ENCODE results near the gene TRPC1.
A peak's percentile ranks its signal among the peaks of the same experiment; 100 is the strongest.

Gene TRPC1

GRCh38 chr3:142828703-142829305, 105.0 kb downstream of the TRPC1 start:
- TF ChIP-seq, protein P1, sequence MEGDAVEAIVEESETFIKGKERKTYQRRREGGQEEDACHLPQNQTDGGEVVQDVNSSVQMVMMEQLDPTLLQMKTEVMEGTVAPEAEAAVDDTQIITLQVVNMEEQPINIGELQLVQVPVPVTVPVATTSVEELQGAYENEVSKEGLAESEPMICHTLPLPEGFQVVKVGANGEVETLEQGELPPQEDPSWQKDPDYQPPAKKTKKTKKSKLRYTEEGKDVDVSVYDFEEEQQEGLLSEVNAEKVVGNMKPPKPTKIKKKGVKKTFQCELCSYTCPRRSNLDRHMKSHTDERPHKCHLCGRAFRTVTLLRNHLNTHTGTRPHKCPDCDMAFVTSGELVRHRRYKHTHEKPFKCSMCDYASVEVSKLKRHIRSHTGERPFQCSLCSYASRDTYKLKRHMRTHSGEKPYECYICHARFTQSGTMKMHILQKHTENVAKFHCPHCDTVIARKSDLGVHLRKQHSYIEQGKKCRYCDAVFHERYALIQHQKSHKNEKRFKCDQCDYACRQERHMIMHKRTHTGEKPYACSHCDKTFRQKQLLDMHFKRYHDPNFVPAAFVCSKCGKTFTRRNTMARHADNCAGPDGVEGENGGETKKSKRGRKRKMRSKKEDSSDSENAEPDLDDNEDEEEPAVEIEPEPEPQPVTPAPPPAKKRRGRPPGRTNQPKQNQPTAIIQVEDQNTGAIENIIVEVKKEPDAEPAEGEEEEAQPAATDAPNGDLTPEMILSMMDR (conservative IDR thresholded peaks at IDR 0.05; ENCODE audit: low read length) = peak; percentile 99
- no peak overlapping the region for H3K4me3 ChIP-seq (ENCODE audit: low read length)

DNA sequence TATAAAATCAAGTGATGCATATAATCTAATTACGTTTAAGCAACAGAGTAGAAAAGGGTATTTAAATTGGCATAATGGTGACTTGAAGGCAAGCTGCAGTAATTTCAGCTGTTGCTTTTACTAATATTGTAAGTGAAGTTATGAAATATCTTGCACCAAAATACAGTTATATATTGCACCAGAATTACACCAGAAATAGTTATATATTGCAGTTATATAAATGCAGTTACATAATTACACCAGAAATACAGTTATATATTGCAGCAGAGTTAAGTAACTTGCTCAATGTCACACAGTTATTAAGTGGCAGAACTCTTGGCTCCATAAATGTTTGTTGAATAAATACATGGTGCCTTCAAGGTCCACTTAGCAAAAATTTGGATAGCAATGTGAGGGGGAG, 113.7 kb downstream of the TRPC1 start:
- no peak overlapping the region for H3K4me3 ChIP-seq (ENCODE audit: low read length)
- DNase-seq (ENCODE audit: low read depth) = no peak
- TF ChIP-seq, protein P1 (conservative IDR thresholded peaks at IDR 0.05; ENCODE audit: low read length) = no peak

More at GRCh38 chr3:142828703-142829305, 105.0 kb downstream of the TRPC1 start:
- DNase-seq (ENCODE audit: low read depth) = peak; percentile 77

DNA sequence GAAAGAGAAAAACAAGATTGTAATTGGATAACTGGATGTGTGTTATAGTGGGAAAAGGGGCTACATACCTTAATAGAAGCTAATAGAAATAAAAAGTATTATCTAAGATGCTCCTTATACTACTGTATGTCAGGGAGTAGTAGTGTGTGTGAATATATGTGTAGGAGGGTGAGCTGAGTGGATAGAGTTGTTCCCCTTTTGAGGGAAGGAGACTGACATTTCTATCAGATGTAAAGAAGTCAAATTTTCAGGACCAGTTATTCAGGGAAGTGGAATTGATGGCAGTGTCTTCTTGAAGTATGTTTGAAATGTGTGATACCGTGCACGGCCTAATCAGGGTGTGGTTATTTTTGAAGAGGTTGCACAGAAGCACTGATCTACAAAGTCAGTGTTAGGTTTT, 116.0 kb downstream of the TRPC1 start:
- no peak for DNase-seq (ENCODE audit: low read depth)
- no peak overlapping the region for H3K4me3 ChIP-seq (ENCODE audit: low read length)
- TF ChIP-seq, protein P1 (conservative IDR thresholded peaks at IDR 0.05; ENCODE audit: low read length) = no peak

DNA sequence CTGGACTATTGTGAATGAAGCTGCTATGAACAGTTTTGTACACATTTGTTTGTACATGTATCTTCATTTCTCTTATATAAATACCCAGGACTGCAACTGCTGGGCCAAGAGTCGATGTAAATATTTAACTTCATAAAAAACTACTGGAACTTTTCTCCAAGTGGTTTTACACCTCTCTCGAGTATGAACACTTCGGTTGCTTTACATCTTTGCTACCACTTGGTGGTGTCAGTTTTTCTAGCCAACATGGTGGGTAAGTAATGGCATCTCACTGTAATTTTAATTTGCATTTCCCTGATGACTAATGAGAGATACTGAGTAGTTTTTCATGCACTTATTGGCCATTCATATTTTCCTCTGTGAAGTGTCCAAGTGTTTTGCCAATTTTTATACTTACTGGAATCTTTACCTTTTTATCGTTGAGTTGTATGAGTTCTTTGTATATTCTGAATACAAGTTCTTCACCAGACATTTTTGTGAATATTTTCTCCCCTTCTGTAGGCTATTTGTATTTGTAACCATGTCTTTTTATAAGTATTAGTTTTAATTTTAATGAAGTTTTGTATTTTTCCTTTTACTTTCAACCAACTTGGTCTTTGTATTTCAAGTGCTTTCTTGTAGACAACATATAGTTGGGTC, 120.6 kb downstream of the TRPC1 start:
- TF ChIP-seq, protein P1 (conservative IDR thresholded peaks at IDR 0.05; ENCODE audit: low read length) = peak; percentile 62
- peak; percentile 42 for DNase-seq (ENCODE audit: low read depth)
- H3K4me3 ChIP-seq (ENCODE audit: low read length) = no peak overlapping the region

DNA sequence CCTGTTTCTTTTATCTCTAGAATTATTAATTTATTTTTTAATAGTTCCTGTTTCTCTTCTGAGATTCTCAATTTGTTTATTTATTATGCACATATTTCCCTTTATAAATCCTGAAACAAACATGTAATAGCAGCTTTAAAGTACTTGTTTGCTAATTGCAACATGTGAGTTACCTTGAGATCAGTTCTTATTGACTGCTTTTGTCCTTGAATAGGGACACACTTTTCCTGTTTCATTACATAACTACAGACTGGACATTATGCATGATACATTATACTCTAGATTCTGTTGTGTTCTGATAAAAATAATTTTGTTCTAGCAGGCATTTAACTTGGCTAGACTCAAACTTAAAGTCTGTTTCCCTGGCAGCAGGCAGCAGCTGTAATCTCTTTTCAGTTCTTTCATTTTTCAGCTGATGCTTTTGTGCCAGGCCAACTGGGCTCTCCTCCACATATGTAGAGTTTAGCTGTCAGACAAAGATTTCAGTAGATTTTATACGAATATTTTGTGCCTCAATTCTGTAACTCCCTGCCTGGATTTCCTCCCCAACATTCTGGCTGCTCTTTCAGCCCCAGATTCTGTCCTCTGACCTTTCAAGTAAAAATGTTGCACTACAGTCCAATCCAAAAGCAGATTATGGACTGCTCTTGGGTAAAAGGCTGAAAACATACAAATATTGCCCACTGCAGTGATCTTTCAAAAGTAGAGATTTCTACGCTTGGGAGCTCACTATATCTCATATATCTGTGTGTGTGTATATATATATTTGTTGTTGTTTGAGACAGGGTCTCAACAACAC, 123.1 kb downstream of the TRPC1 start:
- DNase-seq (ENCODE audit: low read depth) = no peak
- TF ChIP-seq, protein P1 (conservative IDR thresholded peaks at IDR 0.05; ENCODE audit: low read length) = no peak
- H3K4me3 ChIP-seq (ENCODE audit: low read length) = no peak overlapping the region

GRCh38 chr3:142849148-142849547, 125.3 kb downstream of the TRPC1 start:
- TF ChIP-seq, protein P1 (conservative IDR thresholded peaks at IDR 0.05; ENCODE audit: low read length) = no peak
- H3K4me3 ChIP-seq (ENCODE audit: low read length) = no peak overlapping the region
- DNase-seq (ENCODE audit: low read depth) = no peak
